NB4 (cell line): ENCODE results near the gene C22orf31.

Experiments used
- DNase-seq: peaks from one replicate; pipeline ENCODE4 v3.0.0; 2010; ENCODE audit warnings: low read depth
- H3K4me3 ChIP-seq: one replicate; pipeline ENCODE4 v1.5.1; 2011; ENCODE audit warnings: mild to moderate bottlenecking, low read depth, low read length, moderate library complexity
- CTCF ChIP-seq: IDR thresholded peaks from one replicate; pipeline ENCODE4 v1.5.1; 2012; ENCODE audit warnings: low read depth, low read length
- MAX ChIP-seq: IDR thresholded peaks from 2 replicates; pipeline ENCODE4 v1.6.1; 2011; ENCODE audit warnings: low read depth, low read length
- MYC ChIP-seq: IDR thresholded peaks from 2 replicates; pipeline ENCODE4 v1.6.1; 2011; ENCODE audit warnings: low read depth, low read length
- POLR2A ChIP-seq: IDR thresholded peaks from 2 replicates; pipeline ENCODE4 v1.6.1; 2011; ENCODE audit warnings: mild to moderate bottlenecking; ENCODE audit not compliant: insufficient read length; ENCODE audit errors: extremely low read depth

C22orf31 gene

GRCh38 chr22:29072193-29072978 lies 10.8 kb upstream of the C22orf31 start:
- no peak for TF ChIP-seq MYC
- no peak for TF ChIP-seq POLR2A
- TF ChIP-seq MAX: no peak
- no peak for TF ChIP-seq CTCF
- H3K4me3 ChIP-seq: peak overlapping the region; percentile 25

GRCh38 chr22:29071261-29072045 lies 9.8 kb upstream of the C22orf31 start:
- no peak for TF ChIP-seq MAX
- no peak overlapping the region for H3K4me3 ChIP-seq
- peak; percentile 61 for DNase-seq

More at GRCh38 chr22:29072193-29072978, 10.8 kb upstream of the C22orf31 start:
- peak; percentile 70 for DNase-seq

GRCh38 chr22:29070490-29070889 lies 8.9 kb upstream of the C22orf31 start:
- no peak for DNase-seq
- TF ChIP-seq POLR2A (no peak), MYC (no peak), CTCF (no peak), MAX (no peak)
- no peak overlapping the region for H3K4me3 ChIP-seq

- no peak for TF ChIP-seq POLR2A
- TF ChIP-seq MYC: no peak
- TF ChIP-seq MAX: no peak
- TF ChIP-seq CTCF: no peak
- DNase-seq: no peak
- no peak overlapping the region for H3K4me3 ChIP-seq
Measured at GRCh38 chr22:29069463-29069862, 7.8 kb upstream of the C22orf31 start.

GRCh38 chr22:29065468-29066190 lies 4.0 kb upstream of the C22orf31 start:
- TF ChIP-seq CTCF: no peak
- DNase-seq: no peak
- no peak overlapping the region for H3K4me3 ChIP-seq

- H3K4me3 ChIP-seq: no peak overlapping the region
- TF ChIP-seq POLR2A: no peak
- DNase-seq: no peak
Measured at GRCh38 chr22:29062286-29062821, 723 bp upstream of the C22orf31 start.
